Measurements from ENCODE around the gene EMILIN3.

EMILIN3 gene

DNA sequence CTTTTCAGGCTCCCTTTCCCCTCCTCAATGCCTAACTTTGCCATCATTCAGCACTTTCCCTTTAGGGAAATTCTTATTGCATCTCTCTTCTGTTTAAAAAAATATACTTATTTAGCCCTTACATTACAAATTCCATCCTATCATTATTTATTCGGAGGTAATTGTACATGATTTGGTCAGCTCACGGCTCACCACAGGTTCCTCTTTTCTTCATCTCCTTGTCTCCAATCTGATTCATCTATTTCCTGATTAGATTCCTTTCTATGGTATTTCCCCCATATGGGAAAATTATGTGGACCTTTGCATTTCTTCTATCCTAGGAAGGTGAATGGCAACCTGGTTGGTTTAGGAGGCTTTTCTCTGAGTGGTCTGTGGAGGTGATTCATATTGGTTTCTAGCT is 12.9 kb upstream of the EMILIN3 start:
- DNase-seq (ENCODE audit: low read depth): no peak
- TF ChIP-seq, protein P1, sequence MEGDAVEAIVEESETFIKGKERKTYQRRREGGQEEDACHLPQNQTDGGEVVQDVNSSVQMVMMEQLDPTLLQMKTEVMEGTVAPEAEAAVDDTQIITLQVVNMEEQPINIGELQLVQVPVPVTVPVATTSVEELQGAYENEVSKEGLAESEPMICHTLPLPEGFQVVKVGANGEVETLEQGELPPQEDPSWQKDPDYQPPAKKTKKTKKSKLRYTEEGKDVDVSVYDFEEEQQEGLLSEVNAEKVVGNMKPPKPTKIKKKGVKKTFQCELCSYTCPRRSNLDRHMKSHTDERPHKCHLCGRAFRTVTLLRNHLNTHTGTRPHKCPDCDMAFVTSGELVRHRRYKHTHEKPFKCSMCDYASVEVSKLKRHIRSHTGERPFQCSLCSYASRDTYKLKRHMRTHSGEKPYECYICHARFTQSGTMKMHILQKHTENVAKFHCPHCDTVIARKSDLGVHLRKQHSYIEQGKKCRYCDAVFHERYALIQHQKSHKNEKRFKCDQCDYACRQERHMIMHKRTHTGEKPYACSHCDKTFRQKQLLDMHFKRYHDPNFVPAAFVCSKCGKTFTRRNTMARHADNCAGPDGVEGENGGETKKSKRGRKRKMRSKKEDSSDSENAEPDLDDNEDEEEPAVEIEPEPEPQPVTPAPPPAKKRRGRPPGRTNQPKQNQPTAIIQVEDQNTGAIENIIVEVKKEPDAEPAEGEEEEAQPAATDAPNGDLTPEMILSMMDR (IDR thresholded peaks at IDR 0.05; ENCODE audit: insufficient read depth, low read depth, low read length, missing control alignments): no peak
- H3K4me3 ChIP-seq (ENCODE audit: low read length): no peak overlapping the region

GRCh38 chr20:41377275-41377674 is 10.7 kb upstream of the EMILIN3 start:
- TF ChIP-seq, protein P1 (IDR thresholded peaks at IDR 0.05; ENCODE audit: insufficient read depth, low read depth, low read length, missing control alignments): no peak
- H3K4me3 ChIP-seq (ENCODE audit: low read length): no peak overlapping the region
- no peak for DNase-seq (ENCODE audit: low read depth)

DNA sequence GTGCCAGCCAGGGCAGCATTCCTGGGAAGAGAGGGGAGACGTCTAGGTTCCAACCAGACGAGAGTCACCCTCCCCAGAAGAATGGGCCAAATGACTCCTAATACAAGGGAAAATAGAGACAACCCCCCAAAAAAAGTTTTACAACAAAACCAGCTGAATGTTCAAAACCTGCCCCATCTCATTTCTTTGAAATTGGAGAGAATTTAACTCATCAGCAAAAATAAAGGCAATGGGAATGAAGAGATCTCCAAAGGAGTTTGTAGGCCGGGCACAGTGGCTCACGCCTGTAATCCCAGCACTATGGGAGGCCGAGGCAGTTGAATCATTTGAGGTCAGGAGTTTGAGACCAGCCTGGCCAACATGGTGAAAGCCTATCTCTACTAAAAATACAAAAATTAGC is 9.7 kb upstream of the EMILIN3 start:
- no peak overlapping the region for H3K4me3 ChIP-seq (ENCODE audit: low read length)
- TF ChIP-seq, protein P1 (IDR thresholded peaks at IDR 0.05; ENCODE audit: insufficient read depth, low read depth, low read length, missing control alignments): no peak
- no peak for DNase-seq (ENCODE audit: low read depth)

DNA sequence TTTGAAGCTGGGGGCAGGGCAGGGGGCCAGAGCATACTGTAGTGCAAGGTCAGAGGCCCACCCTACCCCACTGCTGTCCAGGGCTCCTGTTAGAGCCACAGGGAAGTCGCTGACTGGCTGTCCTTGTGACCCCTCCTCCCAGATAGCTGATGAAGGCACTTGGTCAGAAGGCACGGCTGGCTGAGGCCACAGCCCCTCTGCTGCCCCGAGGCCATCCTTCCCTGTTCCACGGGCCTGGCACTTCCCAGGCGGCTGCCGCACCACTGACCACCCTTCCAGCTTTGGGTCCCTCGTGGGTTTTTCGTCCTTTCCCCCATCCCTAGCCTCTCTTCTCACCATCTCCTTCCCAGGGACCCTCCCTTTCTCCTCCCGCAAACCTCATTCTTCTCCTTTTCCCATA is 9.2 kb upstream of the EMILIN3 start:
- TF ChIP-seq, protein P1 (IDR thresholded peaks at IDR 0.05; ENCODE audit: insufficient read depth, low read depth, low read length, missing control alignments): no peak
- DNase-seq (ENCODE audit: low read depth): no peak
- no peak overlapping the region for H3K4me3 ChIP-seq (ENCODE audit: low read length)

DNA sequence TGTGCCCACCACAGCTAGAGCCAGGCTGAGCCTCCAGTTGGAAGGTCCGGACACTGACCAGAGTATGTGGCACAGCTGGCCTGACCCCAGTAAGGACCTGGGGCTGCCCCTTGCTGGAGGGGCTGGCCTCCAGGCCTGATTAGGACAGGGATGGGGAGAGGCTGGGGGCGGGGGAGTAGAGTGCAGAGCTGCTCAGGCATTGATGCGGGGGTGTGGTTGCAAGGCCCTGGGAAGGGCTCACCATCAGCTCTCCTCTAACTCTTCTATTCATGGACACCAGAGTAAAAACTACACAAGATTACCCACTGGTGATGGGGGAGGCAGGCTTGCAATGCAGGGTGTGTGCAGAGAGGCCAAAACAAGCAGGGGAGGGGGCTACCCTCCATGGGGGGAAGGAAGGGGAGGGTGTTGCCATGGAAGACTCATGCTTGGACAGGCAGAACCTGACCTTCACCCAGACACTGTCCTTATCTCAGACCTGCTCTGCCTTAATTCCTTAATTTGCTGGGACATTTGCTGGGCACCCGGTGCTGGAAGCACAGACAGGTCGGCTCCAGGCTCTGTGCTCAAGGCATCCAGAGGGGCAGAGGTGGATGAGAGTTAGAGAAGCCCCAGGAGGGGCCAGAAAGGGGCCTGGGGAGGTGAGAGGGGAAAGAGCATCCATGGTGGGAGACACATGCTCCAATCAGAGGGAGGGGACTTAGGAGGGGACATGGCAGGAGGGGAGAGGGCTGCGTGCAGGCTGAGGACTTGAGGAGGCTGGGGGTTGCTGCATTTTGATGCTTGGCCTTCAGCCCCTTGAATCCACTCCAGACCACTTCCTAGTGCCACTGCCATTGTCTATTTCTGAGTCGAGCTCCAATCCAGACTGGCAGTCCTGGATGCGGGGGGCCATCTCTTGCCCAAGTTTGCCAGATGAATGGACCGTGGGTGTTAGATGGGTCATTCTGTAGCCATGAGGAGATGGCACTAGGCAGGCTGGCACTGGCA is 7.6 kb upstream of the EMILIN3 start:
- H3K4me3 ChIP-seq (ENCODE audit: low read length): no peak overlapping the region
- TF ChIP-seq, protein P1 (IDR thresholded peaks at IDR 0.05; ENCODE audit: insufficient read depth, low read depth, low read length, missing control alignments): no peak
- no peak for DNase-seq (ENCODE audit: low read depth)

DNA sequence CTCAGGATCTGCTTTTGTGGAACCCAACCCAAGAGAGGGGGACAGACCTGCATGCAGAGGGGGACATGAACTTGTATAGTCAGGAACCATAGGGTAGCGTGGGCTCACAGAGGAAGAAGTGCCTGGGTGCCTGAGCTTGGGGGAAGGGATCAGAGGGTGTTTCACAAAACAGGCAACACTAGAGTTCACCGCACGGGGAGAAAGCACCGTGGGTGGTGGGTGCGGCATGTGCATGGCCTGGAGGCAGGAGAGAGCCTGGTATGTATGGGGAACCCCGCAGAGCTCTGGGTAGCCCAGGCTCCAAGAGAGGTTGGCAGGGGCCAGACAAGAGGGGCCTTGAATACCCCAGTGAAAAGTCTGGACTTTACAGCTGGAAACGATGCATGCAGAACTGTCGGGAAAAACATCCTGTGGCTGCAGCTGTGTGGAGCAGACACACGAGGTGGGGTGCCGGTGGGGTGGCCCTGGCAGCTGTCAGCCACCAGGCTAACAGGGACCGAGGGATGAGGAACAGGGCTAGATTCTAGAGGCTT is 6.7 kb upstream of the EMILIN3 start:
- no peak overlapping the region for H3K4me3 ChIP-seq (ENCODE audit: low read length)
- TF ChIP-seq, protein P1 (IDR thresholded peaks at IDR 0.05; ENCODE audit: insufficient read depth, low read depth, low read length, missing control alignments): no peak
- no peak for DNase-seq (ENCODE audit: low read depth)

Measured in epithelial cell of esophagus (primary cell).